Measurements from ENCODE around the gene WDR72.
A peak's percentile ranks its signal among the peaks of the same experiment; 100 is the strongest.
"Not testable (repeated sequence)": the region's sequence is repeated elsewhere in the genome, so short reads cannot be mapped to it uniquely, and the experiment has no call there.

WDR72 gene

GRCh38 chr15:53695365-53695764 is 64.1 kb downstream of the WDR72 start:
- no peak for DNase-seq

GRCh38 chr15:53694476-53694874 is 65.0 kb downstream of the WDR72 start:
- no peak for DNase-seq

- no peak for DNase-seq
These were observed 65.6 kb downstream of the WDR72 start for GRCh38 chr15:53693729-53694475.

- DNase-seq: not testable (repeated sequence)
These were observed 75.3 kb downstream of the WDR72 start for GRCh38 chr15:53684162-53684561.

- DNase-seq: no peak
These were observed 78.4 kb downstream of the WDR72 start for GRCh38 chr15:53681056-53681455.

- no peak for DNase-seq
These were observed 83.6 kb downstream of the WDR72 start for GRCh38 chr15:53675832-53676231.

GRCh38 chr15:53671545-53671944 is 87.9 kb downstream of the WDR72 start:
- no peak for DNase-seq

GRCh38 chr15:53670701-53671100 is 88.8 kb downstream of the WDR72 start:
- DNase-seq: no peak

GRCh38 chr15:53665930-53666329 is 93.5 kb downstream of the WDR72 start:
- no peak for DNase-seq

- DNase-seq: peak; percentile 74
These were observed 100.5 kb downstream of the WDR72 start for GRCh38 chr15:53658827-53659555.

GRCh38 chr15:53658255-53658654 is 101.2 kb downstream of the WDR72 start:
- peak; percentile 18 for DNase-seq

GRCh38 chr15:53648934-53649333 is 110.5 kb downstream of the WDR72 start:
- no peak for DNase-seq

- no peak for DNase-seq
These were observed 114.8 kb downstream of the WDR72 start for GRCh38 chr15:53644660-53645059.

- no peak for DNase-seq
These were observed 124.9 kb downstream of the WDR72 start for GRCh38 chr15:53634517-53635106.

GRCh38 chr15:53627279-53627678 is 132.2 kb downstream of the WDR72 start:
- no peak for DNase-seq

GRCh38 chr15:53625962-53626845 is 133.3 kb downstream of the WDR72 start:
- DNase-seq: no peak

GRCh38 chr15:53625260-53625659 is 134.2 kb downstream of the WDR72 start:
- DNase-seq: no peak

- no peak for DNase-seq
These were observed 141.0 kb downstream of the WDR72 start for GRCh38 chr15:53618461-53618860.

GRCh38 chr15:53611145-53611920 is 148.1 kb downstream of the WDR72 start:
- DNase-seq: no peak

GRCh38 chr15:53591041-53591440 is 168.4 kb downstream of the WDR72 start:
- DNase-seq: no peak

GRCh38 chr15:53590380-53590779 is 169.1 kb downstream of the WDR72 start:
- no peak for DNase-seq

- DNase-seq: no peak
These were observed 169.9 kb downstream of the WDR72 start for GRCh38 chr15:53589520-53590057.

Data from NCI-H187 treated with DMSO at 0.1 percent for 48 hours (cell line).